GM18508 (cell line): ENCODE results near the gene ANO1.

ENCODE experiments used
- ATAC-seq: cut with Tn5 transposase; IDR thresholded peaks from one replicate; pipeline ENCODE4 v1.9.1; 2021; ENCODE audit warnings: moderate number of reproducible peaks; ENCODE audit not compliant: insufficient read depth, unreplicated experiment

ANO1 gene

DNA sequence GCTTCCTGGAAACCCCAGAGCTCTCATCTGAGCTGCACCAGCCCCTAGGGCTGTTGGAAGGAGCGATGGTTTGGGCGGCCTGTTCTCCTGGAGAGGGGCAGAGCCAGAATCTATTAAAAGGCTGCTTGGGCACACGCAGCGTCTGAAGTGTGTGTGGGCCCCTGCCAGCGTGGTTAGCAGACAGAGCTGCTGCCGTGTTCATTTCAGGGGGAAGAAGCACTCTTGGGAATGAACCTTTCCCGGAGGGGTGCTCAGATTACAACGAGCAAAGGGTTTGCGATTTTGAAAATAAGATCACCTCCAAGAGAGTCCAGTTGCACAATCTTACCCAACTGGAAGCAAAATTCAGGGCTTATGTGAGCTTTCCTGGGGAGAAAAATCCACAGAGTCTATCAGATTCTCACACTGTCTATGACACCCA lies 12.9 kb downstream of the ANO1 start:
- no peak for ATAC-seq

DNA sequence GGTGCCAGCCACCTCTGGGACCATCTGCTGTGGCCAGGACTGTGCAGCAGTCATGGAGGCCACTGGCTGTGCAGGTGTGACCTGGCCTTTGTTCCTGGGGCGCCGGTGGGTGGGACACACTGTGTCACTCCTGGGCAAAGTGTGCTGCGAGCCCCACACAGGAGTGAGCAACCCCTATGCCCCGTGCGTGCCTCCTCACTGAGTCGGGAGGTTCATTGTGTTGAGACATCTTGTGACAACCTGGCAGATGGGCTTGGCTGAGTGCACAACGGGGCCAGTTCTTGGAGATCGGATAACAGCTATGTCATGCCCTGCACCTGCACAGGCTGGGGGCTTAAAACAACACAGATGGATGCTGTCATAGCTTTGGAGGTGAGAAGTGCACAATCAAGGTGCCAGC lies 13.5 kb downstream of the ANO1 start:
- ATAC-seq = no peak

DNA sequence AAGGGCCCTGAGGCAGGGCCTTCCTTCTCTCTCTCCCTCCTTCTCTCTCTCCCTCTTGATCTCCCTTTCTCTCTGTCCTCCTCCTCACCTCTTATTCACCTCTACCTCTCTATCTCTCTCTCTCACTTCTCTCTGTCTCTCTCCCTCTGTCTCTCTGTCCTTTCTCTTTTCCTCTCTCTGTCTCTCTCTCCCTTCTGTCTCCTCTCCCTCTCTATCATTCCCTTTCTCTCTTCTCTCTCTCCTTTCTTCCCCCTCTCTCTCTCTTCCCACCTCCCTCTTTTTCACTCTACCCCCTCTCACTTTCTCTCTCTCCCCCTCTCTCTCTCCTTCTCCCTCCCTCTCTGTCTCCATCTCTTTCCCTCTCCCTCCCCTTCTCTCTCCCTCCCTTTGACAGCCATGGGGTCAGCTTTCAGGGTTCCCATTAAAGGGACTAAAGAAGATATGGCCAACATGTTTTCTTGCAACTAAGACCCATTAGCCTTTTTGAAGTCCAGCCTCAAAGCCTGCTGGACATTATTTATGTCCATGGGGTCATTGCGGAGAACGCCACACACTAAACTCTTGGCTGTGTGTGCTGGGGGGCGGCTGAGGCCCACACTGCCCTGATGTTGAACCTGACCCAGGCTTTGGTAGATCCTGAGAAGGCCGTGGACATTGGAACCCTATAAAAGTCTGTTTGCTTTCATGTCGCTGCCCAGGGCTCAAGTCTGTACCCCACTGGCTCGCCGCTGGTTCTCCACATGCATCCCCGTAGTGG lies 15.0 kb downstream of the ANO1 start:
- ATAC-seq = no peak

DNA sequence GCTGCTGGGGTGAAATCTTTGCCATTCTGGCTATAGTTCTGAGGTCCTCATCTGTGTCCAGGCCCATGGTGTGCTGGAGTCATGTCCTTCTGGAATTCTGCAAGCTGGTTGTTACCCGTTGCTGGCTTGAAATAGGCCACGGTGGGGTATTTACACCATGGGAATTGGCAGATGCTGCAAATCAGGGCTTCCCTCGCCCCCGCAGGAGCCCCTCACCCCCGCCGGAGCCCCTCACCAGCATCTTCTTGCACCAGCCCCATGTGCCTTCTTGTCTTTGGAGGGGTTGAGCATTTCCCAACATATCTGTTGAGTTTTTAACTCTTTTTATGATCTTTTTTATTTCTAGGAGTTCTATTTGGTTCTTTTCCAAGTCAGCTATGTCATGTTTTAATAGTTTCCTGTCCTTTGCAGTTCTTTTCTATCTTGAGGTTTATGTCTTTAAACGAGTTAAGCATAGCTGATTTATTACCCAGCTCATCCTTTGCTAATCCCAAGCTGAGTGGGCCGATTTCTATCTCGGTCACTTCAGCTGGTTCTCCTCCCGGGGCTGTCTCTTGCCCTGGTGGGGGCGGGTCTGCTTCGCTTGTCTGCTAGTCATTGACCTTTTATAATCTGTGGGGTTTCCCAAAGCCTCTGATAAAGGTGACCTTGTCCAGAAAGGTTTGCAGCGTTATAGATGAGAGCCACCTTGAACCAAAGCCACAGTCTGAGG lies 17.6 kb downstream of the ANO1 start:
- ATAC-seq = no peak

DNA sequence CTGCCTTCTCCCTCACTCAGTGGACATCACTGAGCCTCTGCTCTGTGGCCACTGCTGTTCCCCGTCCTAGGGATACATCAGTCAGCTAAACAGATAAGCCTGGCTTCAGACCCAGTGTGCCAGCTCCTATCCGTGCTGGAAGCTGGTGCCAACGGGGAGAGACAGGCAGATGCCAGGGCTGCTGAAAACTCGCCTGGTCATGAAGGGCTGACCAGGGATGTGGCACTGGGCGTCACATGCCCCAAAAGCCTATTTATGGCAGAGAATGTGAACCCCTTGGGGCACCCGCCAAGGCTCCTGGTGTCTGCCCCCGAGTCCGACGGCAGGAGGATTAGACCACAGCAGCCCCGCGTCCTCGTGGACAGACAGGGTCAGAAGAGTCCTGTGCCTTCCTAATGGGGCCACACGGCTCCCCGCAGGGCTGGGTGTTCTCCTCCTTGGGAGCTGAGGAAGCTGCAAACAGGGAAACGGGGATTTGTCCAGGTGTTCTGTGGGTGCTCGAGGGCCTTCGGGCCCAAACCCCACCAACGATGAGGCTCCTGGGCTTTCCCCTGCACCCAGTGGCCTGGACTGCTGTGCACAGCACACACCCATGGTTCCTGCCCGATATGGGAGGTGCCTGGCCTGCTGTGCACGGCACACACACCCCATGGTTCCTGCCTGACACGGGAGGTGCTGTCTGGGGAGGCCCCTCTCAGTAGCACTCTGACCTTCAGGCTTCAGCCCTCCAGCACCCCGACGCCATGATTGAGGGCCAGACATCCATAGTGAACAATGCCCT lies 19.9 kb downstream of the ANO1 start:
- ATAC-seq = no peak

DNA sequence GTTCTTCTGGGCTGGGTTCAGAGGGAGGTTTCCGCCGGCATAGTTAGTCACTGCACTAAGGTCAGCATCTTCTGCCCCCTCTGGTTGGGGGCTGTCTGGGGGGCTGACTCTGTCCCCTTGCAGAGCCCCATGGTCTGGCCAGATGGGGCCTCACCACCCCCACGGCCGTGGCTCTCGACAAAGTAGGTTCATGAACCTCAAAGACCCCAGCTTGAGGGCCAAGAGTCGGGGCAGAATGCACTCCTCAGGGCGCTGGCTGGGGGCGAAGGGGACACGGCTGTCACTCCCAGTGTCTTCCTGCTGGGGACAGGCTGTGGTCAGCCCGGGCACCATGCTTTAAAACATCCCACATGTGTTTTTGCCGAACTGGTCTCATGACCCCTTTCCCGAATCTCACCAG lies 20.8 kb downstream of the ANO1 start:
- ATAC-seq = no peak

DNA sequence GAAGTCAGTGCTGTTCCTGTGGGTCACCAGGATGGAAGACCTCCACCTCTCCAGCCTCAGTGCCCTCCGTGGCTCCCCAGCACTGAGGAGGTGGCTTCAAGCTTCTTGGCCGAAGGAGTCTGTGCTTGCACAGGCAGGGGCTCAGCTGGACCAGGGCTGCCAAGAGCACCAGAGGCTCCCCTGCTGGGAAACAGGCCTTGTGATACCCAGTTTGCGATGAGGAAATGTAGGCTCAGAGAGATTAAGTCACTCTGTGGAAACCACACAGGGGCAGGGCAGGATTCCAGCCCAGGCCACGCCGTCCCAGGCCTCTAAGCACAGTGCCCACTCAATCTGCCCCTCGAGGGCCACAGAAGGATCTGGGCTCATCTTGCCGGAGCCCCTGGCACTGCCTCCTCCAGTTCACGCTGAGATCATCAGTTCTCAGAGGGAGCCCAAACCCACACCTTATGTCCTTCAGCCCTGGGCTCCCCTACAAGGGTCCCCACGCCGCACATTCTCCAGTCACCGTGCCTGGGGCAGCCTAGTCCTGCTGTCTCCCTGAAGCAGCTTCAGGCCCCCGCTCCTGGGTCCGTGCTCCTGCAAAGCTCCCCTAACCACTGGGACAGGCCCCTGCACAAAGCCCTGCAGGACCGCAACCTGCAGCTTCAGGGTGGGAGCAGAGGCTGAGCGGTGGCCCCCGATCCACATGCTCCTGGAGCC lies 21.6 kb downstream of the ANO1 start:
- ATAC-seq = no peak

DNA sequence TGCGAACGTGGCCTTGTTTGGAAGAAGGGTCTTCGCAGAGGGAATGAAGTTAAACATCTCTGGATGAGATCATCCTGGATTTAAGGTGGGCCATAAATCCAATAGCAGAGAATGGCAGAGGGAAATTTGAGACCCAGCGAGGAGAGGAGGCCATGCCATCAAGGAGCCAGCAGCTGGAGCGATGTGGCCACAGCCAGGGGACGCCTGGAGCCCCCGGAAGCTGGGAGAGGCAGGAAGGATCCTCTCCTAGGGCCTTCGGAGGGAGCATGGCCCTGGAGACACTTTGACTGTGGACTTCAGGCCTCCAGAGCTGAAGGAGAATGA lies 22.1 kb downstream of the ANO1 start:
- no peak for ATAC-seq

DNA sequence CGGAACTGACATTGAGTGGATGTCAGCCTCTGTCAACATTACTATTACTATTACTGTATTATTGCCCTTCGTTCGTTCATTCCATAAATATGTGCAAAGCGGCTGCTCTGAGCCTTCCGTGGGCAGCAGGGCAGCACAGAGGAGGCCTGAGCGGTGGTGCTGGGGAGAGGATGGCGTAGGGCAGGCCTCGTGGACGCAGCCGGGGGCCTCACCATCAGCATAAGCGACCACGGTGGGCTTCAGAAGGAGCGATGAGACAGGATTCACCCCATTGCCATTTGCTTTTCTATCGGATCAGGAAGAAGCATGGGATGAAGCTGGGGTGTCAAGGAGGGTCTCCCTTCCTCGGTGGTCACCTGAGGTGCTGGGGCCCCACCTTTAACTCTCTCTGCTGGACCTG lies 22.7 kb downstream of the ANO1 start:
- no peak for ATAC-seq

DNA sequence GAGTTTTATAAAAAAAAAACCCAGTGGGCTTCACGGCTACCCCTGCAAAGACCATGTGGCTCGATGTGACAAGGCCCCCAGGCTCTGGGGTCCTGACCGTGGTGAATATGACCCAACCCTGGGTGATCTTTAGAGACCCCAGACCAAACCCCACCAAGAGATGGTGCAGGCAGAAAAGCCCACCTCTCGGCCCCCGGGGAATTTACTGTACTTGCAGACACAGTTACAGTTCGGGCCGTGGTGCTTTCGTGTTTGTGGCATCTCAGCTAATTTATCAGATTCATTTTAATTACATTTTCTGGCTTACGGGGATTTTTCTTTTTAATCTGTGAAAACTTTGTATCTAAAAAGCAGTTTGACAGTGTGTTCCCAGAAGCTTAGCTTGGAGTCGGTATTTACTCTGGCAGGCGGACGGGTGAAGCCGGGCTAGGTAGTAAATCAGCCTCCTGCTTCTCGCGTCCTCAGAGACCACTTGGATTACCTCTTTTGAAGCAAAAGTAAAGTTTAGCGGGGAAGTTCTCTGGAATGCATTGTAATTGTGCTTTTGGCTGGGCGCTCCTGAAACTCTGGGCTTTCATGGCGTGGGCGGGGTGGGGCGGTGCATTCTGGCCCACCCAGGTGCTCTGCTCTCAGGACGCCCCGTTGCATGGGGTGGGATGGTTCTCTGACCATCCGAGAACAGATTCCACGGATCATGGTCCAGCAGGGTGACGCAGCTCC lies 25.3 kb downstream of the ANO1 start:
- no peak for ATAC-seq

DNA sequence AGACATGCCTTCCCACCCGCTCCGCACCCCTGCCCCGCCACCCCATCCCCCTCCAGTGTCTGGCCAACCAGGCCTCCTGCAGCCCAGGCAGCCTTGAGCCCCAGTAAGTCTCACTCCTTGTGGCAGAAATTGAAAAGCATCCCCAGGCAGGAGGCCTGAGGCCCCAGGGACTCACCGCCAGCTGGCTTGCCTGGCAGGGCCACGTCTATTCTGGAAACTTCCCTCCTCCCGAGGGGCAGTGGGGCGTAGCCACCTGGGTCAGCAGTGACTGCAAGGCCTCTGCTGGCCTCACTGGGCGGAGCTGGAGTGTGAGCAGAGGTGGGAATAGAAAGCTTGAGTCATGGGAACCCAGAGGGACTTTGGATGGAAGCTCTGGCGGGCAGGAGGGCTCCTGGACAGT lies 26.3 kb downstream of the ANO1 start:
- ATAC-seq = no peak

DNA sequence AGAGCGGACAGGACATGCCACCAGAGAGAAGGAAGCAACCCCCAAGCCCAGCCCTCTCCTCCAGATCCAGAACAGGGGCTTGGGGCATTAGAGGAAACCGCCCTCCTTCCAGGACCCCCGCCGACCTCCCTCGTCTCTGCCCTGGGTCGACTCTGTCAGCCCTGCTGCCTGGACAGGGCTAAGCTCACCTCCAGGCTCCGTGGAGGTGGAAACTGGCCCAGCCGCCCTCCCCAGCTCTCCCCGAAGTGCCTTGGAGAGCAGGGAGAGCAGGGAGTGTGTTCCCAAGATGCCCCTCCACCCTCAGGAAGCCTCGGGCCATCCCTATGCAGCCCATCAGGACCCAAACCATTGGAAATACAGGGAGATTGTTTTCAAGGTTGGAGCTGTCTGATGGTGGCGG lies 26.8 kb downstream of the ANO1 start:
- ATAC-seq = no peak

DNA sequence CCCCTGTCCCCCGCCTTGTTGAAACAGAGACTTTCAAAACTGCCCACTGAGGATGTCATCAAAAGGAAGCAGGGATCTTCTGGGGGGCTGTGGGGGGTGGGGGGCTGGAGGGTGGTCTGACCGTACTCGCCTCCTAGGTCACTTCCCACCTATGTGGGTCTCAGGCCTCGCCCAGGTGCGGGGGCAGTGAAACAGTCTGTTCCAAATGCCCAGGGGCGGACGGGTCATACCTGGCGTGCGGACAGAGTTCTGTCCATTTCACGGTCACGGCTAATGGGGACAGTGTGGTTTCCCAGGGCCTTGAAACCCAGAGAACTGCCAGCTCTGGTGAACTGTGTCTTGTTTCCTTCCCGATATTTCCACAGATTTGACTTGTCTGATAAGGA lies 27.2 kb downstream of the ANO1 start:
- no peak for ATAC-seq

DNA sequence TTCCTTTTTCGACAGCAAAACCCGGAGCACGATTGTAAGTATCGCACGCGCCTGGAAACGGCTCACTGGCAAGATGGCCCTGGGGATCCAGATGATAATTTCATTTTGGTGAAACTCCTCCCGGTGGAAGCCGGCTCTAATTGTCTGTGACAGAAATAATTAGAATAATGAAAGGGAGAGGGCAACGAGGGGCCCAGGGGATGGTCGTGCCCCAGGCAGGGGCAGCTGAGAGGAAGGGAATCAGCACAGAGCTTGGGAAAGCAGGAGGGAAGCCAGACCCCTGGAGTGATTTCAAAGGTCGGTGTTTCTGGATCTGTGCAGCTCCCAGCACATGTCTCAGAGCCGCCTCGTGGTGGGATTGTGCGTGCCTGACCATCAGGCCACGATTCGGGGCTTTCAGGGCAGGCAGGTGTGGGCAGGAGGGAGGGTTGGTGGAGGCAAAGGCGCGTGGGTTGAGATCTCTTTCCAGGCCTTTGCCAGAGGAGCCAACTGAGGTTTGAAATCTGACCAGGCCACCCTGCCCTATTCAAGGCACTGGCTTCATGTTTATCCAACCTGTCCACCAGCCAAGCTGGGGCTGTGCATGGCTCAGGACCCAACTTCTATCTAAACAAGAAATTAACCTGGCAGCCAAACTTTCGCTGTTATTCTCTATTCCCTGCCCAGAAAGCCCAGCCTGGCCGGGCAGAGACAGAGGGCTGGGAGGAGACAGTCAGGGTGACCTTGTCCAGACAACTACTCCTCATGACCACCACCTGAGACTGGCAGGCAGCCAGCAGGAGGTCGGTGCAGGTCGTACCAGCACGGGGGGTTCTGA lies 27.8 kb downstream of the ANO1 start:
- ATAC-seq = no peak

DNA sequence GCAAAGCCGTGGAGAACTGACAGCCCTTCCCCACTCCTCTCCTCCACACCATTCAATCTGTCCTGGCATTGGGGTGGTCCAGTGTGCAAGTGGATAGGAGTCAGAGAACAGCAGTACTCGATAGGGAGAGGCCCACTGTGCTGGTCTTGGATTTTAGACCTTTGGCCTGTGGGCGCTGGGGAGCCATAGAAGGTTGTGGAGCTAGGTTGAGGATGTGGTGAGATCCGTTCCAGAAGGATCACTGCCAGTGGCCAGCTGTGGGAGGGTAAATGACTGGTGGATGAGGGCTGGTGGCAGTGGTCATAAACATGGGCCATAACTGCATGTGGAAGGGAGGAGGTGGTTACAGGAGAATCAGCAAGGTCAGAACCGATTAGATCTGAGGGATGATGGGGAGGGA lies 28.6 kb downstream of the ANO1 start:
- no peak for ATAC-seq

DNA sequence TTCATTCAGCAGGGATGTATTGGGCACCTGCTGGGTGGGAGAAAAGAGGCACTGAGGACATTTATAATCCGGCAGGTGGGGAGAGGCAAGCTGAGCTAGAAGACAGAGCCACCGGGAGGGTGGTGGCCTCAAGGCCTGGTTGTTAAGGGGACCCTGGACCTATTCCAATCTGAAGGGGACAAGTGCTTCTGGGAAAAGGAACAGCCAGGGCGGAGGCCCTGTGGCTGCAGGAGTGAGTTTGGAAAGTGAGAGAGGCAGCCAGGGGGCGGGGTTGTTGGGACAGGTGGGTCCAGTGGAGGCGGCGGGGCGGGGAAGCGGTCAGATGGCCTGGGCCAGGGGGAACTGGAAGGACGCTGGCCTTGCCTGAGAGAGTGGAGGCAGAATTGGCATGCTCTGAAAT lies 29.1 kb downstream of the ANO1 start:
- ATAC-seq = no peak

DNA sequence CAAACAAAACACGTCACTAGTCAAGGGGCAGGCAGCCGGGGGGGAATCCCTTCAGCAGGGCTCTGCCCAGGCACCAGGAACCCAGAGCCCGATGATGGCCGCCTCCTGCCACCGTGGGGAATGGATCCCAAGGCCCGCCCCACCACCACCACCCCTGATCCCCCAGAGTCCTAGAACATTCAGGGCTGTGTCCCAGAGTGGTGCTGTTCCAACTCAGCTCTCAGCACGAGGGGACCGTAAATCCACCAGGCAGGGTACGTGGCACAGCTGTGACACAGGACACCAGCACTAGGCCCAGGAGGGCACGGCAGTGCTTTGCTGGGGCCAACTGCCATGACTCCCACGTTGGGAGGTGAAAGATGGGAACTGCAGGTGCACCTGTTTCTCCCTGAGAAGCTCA lies 29.6 kb downstream of the ANO1 start:
- ATAC-seq = no peak

DNA sequence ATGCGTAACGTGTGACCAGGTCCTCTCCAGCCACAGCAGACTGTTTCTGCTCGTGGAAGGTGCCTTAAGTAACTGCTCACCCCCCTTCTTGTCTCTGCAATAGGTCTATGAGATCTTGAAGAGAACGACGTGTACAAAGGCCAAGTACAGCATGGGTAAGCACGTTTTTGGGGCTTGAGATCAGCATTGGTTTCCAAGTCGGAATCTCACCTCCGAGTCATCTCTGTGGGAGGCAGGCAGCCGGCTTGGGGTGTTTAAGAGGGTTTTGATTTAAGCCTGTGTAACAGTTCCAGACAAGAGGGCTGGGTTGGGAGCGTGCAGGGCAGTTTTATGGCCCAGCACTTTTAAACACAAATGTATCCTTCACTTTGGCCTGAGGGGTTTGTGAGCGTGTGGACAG lies 30.1 kb downstream of the ANO1 start:
- ATAC-seq = no peak

DNA sequence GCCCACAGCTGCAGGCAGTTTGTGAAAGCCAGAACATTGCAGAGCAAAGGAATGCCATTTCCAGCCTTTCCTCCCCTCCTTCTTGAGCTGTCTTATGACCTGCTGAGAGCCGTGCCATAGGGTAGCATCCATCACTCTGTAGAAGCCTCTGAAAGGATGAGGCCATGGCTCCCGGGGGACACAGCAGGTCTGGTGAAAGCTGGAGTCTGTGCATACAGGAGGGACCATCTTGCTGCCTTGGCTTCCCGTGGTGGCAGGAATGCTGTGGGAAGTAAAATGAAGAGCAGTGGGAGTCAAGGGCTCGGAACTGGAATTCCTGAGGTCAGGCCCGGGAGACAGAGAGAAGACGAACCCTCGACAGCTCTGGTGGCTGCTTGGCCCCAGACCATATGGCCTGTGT lies 30.9 kb downstream of the ANO1 start:
- ATAC-seq = no peak
